Endothelial cell (in vitro differentiated cells): ENCODE measurements around the gene REC114. TPM values are rescaled to one million over a fixed set of nuclear protein-coding genes. Genes with fewer than 3 reads are reported as not detected.

Experiments
- DNase-seq: peaks from one replicate; pipeline ENCODE4 v3.0.0; 2021; ENCODE audit warnings: low spot score
- H3K27ac Mint-ChIP-seq: one replicate; pipeline ENCODE4 v1.8.0; 2021; ENCODE audit warnings: mixed read lengths, inconsistent platforms; ENCODE audit not compliant: unreplicated experiment
- H3K27me3 Mint-ChIP-seq: one replicate; pipeline ENCODE4 v1.8.0; 2021; ENCODE audit warnings: mild to moderate bottlenecking, moderate library complexity, mixed read lengths, inconsistent platforms; ENCODE audit not compliant: unreplicated experiment
- H3K36me3 Mint-ChIP-seq: one replicate; pipeline ENCODE4 v1.8.0; 2021; ENCODE audit warnings: mild to moderate bottlenecking, low read depth, mixed read lengths, inconsistent platforms; ENCODE audit not compliant: unreplicated experiment
- H3K4me1 Mint-ChIP-seq: one replicate; pipeline ENCODE4 v1.8.0; 2021; ENCODE audit warnings: mild to moderate bottlenecking, mixed read lengths, inconsistent platforms; ENCODE audit not compliant: unreplicated experiment
- H3K4me3 Mint-ChIP-seq: one replicate; pipeline ENCODE4 v1.8.0; 2021; ENCODE audit warnings: mild to moderate bottlenecking, mixed read lengths, inconsistent platforms; ENCODE audit not compliant: unreplicated experiment
- H3K9me3 Mint-ChIP-seq: one replicate; pipeline ENCODE4 v1.8.0; 2021; ENCODE audit warnings: mixed read lengths, inconsistent platforms; ENCODE audit not compliant: unreplicated experiment
- total RNA-seq: library from RNA; stranded (reverse); fragmentation: NEBNext Ultra II Directional; extraction: Animal tissue kit (Norgen Biotek cat#: 25700); gene quantifications from one replicate; pipeline ENCODE4 v1.2.1, GENCODE V29; 2021; ENCODE audit not compliant: unreplicated experiment
- TF ChIP-seq, protein P1 (sequence below): fragments of 200-600 bp; sonication (generic); IDR thresholded peaks from one replicate; pipeline ENCODE4 v1.5.0; 2021; ENCODE audit warnings: antibody characterized with exemption; ENCODE audit not compliant: unreplicated experiment

REC114 gene
- total RNA-seq, 1 donor from 2014 or later, result not detected

DNA sequence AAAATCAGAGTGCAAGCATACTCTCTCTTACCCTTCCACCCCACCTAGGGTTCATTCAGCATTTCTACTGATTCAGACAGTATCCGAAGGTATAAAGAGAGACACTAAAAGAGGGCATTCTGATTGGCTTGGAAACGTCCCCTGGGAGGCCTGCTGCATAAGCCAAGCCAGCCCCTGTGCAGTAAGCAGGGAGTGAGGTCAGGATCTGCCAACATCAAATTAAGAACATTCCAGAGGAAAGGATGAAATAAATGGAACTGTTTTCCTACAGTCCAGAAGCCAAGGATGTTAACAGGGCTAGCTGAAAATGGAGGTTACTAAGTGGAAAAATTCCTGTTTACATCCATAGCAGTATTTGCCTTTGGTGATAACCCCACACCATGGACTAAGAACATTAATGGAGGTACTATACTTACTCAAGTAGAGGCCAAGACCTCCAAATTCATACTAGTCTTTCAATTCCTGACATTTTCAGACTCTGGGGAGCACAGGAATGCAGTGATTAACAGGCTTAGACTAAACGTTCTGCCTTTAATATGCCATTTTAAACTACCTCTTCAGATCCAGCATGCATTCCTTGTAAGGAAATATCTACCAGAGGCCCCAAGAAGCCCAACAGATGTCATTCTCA lies 155.7 kb downstream of the REC114 start:
- H3K9me3 Mint-ChIP-seq, result no peaks in the 10 kb centered on the region

DNA sequence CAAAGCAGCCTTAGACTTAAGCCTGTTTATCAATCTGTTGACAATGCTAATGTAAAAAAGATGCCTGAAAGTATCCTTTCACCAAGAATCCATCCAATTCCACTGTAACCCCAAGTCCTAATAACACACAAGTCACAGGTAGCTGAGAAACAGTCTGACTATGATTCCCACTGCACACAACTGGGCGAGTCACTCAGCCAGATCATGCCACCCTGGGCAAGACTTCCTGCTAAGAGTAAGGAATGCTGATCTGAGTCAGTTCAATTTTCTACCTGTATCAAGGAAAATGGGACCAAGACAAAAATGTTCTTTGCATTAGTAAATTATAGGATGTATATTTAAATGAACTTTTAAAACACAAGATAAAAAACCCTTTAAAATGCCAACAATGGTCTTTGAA lies 157.0 kb downstream of the REC114 start:
- Mint-ChIP-seq H3K9me3 (no peaks in the 10 kb centered on the region), H3K36me3 (peaks cover 8% of the 10 kb centered on the region), H3K27ac (no peak overlapping the region), H3K4me3 (no peak overlapping the region), H3K4me1 (peaks cover 51% of the 10 kb centered on the region), H3K27me3 (peaks cover 2% of the 10 kb centered on the region)
- TF ChIP-seq, protein P1, sequence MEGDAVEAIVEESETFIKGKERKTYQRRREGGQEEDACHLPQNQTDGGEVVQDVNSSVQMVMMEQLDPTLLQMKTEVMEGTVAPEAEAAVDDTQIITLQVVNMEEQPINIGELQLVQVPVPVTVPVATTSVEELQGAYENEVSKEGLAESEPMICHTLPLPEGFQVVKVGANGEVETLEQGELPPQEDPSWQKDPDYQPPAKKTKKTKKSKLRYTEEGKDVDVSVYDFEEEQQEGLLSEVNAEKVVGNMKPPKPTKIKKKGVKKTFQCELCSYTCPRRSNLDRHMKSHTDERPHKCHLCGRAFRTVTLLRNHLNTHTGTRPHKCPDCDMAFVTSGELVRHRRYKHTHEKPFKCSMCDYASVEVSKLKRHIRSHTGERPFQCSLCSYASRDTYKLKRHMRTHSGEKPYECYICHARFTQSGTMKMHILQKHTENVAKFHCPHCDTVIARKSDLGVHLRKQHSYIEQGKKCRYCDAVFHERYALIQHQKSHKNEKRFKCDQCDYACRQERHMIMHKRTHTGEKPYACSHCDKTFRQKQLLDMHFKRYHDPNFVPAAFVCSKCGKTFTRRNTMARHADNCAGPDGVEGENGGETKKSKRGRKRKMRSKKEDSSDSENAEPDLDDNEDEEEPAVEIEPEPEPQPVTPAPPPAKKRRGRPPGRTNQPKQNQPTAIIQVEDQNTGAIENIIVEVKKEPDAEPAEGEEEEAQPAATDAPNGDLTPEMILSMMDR, result no peak
- DNase-seq, result no peak

More for the DNA sequence above, 155.7 kb downstream of the REC114 start:
- H3K36me3 Mint-ChIP-seq, result peaks cover 12% of the 10 kb centered on the region
- TF ChIP-seq, protein P1, result no peak
- no peak for DNase-seq
- H3K4me1 Mint-ChIP-seq, result peaks cover 64% of the 10 kb centered on the region
- no peak overlapping the region for H3K27ac Mint-ChIP-seq
- H3K4me3 Mint-ChIP-seq, result no peak overlapping the region
- H3K27me3 Mint-ChIP-seq, result peaks cover 2% of the 10 kb centered on the region

DNA sequence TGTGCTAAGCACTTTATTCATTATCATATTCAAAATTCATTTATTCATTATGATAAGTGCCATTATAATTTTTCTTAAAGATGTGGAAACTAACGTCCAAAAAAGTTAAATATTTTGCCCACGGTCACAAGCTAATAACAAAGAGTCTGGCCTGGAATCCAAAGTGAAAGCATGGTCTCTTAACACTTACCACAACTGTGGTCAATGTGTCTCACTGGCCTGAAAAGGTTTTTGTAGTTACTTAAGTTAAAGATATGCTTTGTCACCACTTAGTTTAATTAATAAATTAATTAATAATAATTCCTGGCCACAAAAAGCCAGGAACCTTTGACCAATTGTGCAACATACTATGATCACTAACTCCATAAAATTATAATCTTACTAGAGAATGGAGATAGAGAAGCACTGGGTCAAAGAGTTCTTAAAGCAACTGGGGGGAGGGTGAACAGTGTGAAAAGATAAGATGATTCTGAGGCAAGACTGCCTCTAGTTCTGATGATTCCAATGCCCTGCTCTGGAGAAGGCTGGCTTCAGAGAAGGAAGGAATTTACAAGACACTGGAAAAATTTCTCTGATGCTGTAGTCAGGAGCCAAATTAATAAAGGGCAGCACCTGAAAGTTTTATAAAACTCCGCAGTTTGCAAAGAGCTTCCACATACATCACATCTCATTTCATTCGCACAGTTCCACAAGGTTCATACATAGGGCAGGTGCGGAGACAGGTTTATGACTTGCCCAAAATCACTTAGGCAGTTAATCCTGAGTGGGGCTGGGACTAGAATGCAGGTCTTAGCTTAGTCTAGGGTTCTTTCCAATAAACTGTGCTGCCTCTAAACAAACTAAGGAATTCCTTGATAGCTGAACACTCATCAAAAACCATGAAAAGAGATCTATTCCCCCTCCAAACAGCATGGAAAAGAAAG lies 157.7 kb downstream of the REC114 start:
- TF ChIP-seq, protein P1, result no peak
- Mint-ChIP-seq H3K27ac (no peak overlapping the region), H3K4me3 (no peak overlapping the region), H3K36me3 (peaks cover 8% of the 10 kb centered on the region), H3K4me1 (peaks cover 47% of the 10 kb centered on the region), H3K9me3 (no peaks in the 10 kb centered on the region), H3K27me3 (peaks cover 2% of the 10 kb centered on the region)
- no peak for DNase-seq

DNA sequence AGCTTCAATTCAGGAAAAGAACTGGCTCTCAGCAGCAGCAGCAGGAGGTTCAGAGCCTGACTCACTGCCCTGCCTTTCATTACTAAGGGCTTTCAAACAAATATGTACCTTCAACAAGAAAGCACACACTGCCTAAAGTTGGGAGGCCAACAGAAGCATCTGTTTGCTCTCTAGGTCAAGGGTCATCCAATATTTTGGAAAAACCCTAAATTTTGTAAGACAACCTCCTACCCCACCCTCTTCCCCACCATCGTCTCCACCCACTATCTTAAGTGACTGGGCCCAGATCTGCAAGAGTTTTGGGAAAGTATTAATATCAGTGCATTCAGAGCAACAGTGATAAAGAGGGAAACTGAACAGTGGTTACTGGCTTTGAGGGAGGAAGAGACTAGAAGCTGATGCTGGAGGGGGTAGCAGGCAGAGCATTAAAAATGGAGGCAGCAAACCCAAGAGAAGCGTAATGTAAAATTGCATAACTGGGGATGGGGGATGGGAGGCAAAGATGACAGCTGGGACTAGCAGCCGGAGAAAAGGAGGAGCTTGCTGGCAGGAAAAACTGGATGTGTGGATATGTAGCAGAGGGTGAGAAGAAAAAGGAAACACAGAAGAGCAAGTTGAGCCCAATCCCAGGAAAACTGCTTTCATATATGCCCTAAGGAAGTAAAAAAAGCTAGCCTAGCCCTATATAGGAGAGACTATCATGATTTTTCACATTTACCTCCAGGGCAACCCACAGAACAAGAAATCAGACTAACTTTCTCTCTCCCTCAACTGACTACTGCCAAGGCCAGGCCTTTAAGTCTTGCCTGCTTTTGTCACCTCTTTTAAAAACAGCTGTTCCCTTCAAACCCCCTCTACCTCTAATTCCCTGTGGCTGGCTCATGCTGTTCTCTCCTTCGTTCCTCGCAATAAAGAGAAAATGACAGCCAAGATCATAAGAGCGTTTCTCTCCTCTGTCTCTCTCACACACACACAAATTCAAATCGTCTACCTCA lies 158.8 kb downstream of the REC114 start:
- Mint-ChIP-seq H3K9me3 (no peaks in the 10 kb centered on the region), H3K4me3 (no peak overlapping the region), H3K36me3 (peaks cover 5% of the 10 kb centered on the region), H3K27me3 (peaks cover under 1% of the 10 kb centered on the region), H3K4me1 (peaks cover 46% of the 10 kb centered on the region), H3K27ac (no peak overlapping the region)
- TF ChIP-seq, protein P1, result no peak
- DNase-seq, result peak; percentile 23
